BLaER1 treated with 17β-estradiol and CSF1 and Interleukin-3, amounts not matched to agents 10 nM and 100 nM (cell line): ENCODE results near the gene FBXO33.
A peak's percentile ranks its signal among the peaks of the same experiment; 100 is the strongest.
"Not testable (repeated sequence)": the region's sequence is repeated elsewhere in the genome, so short reads cannot be mapped to it uniquely, and the experiment has no call there.

Experiments
- H3K27ac ChIP-seq, 11 experiments: shearing (Covaris generic); formaldehyde crosslinking; 2 replicates each; pipeline ENCODE4 v1.8.1; 2022
- H3K27me3 ChIP-seq, 11 experiments: shearing (Covaris generic); formaldehyde crosslinking; 2 replicates each; pipeline ENCODE4 v1.8.1; 2022
- H3K36me3 ChIP-seq, 11 experiments: shearing (Covaris generic); formaldehyde crosslinking; 2 replicates each; pipeline ENCODE4 v1.8.1; 2022
- H3K4me1 ChIP-seq, 10 experiments: shearing (Covaris generic); formaldehyde crosslinking; 2 replicates each; pipeline ENCODE4 v1.8.1; 2022
- H3K4me2 ChIP-seq, 11 experiments: shearing (Covaris generic); formaldehyde crosslinking; 2 replicates each; pipeline ENCODE4 v1.8.1; 2022
- H3K4me3 ChIP-seq, 10 experiments: shearing (Covaris generic); formaldehyde crosslinking; 2 replicates each; pipeline ENCODE4 v1.8.1; 2022
- H3K9ac ChIP-seq, 11 experiments: shearing (Covaris generic); formaldehyde crosslinking; 2 replicates each; pipeline ENCODE4 v1.8.1; 2022
- H3K9me3 ChIP-seq, 11 experiments: shearing (Covaris generic); formaldehyde crosslinking; replicated peaks in 1 of 11; 2 replicates each; pipeline ENCODE4 v1.8.1; 2022
- H4K20me1 ChIP-seq, 11 experiments: shearing (Covaris generic); formaldehyde crosslinking; 2 replicates each; pipeline ENCODE4 v1.8.1; 2022
- Cebpa-rat ChIP-seq, 11 experiments: shearing (Covaris generic); IDR thresholded peaks; 2 replicates each; pipeline ENCODE4 v1.8.1; 2022

FBXO33 gene

DNA sequence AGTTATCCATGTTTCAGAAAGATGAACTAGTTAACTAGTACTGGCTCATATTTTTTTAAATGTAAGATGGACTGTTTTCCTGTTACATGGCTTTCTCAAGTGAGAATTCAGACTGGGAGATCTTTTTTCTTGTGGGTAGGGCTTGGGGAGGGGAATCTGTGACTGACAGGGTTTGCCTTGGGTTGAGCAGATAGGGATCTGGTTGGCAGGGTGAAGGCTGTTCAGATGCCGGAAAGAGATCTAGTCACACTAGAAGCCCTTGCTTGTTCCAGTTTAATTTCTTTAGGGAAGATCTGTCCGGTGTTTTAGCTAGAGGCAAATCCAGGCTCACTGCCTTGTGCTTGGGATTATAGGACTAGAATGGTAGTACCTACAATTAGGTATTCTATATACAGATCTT, 63.2 kb downstream of the FBXO33 start:
- no peak overlapping the region for H3K4me2 ChIP-seq
- peaks cover 18 to 46% (median 26%) of the 10 kb centered on the region in 11 experiments for H3K36me3 ChIP-seq
- TF ChIP-seq Cebpa-rat (IDR thresholded peaks at IDR 0.05): no peak
- H4K20me1 ChIP-seq: peaks cover 0 to 14% (median 9%) of the 10 kb centered on the region in 11 experiments; a peak in 6 of 22 replicates
- H3K9me3 ChIP-seq: peaks cover 11 to 20% (median 15%) of the 10 kb centered on the region in 11 experiments
- H3K9ac ChIP-seq: no peak overlapping the region
- no peak overlapping the region for H3K27ac ChIP-seq
- H3K4me1 ChIP-seq: no peaks in the 10 kb centered on the region
- no peaks in the 10 kb centered on the region for H3K27me3 ChIP-seq
- no peak overlapping the region for H3K4me3 ChIP-seq

DNA sequence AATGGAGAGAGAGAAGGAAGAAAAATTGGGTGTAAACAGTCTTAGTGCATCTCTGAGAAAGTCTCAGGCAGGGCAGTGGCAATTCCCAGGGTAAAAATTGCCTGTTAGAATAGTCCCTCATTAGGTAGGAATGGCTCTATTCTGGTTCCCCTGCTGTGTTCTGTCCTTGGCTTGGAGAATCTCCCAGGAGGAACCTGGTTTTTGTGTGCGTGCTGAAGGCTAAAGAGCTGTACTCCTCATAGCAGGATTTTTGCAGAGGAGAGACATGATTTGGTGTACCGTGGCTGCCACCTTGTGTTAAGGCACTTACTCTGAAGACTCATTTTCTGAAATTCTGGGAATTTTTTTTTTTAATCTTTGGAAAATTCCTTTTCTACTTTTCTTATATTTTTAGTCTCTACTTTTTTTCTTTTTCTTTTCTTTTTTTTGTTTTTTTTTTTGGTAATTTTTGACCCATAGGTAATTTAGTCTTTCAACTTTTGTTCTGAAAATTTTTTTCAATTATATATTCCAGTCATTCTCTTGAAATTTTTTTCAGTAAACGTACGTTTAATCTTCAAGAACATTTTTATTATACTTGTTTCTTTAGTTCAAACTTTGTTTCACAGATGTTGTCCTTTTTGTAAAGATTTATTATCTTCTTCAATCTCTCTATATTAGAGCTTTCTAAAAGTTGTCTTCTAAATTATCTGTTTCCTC, 63.8 kb downstream of the FBXO33 start:
- no peak overlapping the region for H3K9ac ChIP-seq
- H3K27ac ChIP-seq: no peak overlapping the region
- H3K9me3 ChIP-seq: peaks cover 18 to 26% (median 21%) of the 10 kb centered on the region in 11 experiments
- H3K27me3 ChIP-seq: no peaks in the 10 kb centered on the region
- H3K4me1 ChIP-seq: no peaks in the 10 kb centered on the region
- H3K36me3 ChIP-seq: peaks cover 23 to 53% (median 32%) of the 10 kb centered on the region in 11 experiments
- TF ChIP-seq Cebpa-rat (IDR thresholded peaks at IDR 0.05): no peak
- H4K20me1 ChIP-seq: peaks cover 0 to 14% (median 9%) of the 10 kb centered on the region in 11 experiments; a peak in 6 of 22 replicates
- H3K4me3 ChIP-seq: no peak overlapping the region
- no peak overlapping the region for H3K4me2 ChIP-seq

DNA sequence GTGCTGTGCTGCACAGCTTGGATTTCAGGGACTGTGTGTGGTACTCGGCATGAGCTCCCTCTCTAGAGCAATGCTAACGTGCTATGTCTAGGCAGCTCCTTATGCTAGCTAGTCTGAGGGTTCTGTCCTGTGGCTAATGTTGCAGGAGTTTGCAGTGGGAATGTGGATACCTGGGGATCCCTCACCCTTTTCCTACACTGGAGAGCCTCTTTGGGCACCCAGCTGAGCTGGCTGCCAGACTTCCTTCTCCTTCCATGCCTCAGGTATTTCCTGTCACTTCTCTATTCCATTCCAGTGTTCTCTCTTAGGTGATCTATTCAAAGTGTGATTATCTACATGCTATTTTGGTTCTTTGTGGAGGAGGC, 64.9 kb downstream of the FBXO33 start:
- H3K27me3 ChIP-seq: no peaks in the 10 kb centered on the region
- H4K20me1 ChIP-seq: peaks cover 0 to 14% (median 9%) of the 10 kb centered on the region in 11 experiments; a peak in 6 of 22 replicates
- H3K36me3 ChIP-seq: peaks cover 23 to 58% (median 38%) of the 10 kb centered on the region in 11 experiments
- H3K4me1 ChIP-seq: no peaks in the 10 kb centered on the region
- H3K9ac ChIP-seq: no peak overlapping the region
- no peak overlapping the region for H3K4me2 ChIP-seq
- no peak overlapping the region for H3K27ac ChIP-seq
- no peak overlapping the region for H3K4me3 ChIP-seq
- peaks cover 22 to 31% (median 27%) of the 10 kb centered on the region in 11 experiments for H3K9me3 ChIP-seq
- TF ChIP-seq Cebpa-rat (IDR thresholded peaks at IDR 0.05): no peak

DNA sequence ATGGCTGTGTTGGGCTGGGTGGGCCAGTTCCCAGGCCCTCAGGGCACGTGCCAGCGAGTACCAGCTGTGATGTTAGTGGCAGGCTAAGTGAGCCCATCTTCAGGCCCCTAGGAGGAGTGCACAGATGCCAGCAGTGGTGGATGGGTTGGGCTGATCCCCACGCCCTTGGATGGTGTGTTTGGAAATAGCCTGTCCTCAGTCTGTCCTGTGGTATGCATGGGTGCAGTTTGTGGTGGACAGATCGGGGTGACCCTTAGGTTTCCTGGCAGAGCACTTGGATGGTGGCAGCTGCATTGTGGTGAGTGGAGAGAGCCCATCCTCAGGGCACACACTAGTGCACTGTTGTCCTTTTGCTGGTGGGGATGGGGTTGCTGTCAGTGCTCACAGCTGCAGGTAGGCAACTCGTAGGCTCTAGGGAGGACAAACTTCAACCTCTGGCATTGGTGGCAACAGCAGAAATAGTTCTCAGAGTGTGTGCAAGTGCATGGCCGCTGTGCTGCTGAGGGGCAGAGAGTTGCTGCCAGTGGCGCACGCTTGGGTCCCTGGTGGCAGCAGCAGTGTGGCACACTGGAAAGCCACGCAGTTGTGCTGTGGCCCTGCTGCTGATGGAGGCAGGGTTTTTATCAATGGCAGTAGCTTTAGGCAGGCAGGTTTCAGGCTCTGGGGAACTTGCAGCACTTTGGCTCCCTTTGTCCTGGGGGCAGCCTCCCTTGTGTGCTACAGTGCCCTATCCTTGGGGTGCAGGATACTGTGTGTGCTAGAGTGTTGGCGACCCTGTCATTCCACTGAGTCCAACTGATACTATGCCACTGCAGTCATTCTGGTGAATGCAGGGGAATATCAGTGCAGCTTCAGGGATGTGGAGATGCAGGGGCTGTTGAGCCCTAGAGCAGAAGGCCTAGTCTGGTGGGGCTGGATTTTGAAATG, 65.5 kb downstream of the FBXO33 start:
- no peak overlapping the region for H3K4me3 ChIP-seq
- H3K27ac ChIP-seq: no peak overlapping the region
- no peak overlapping the region for H3K4me2 ChIP-seq

DNA sequence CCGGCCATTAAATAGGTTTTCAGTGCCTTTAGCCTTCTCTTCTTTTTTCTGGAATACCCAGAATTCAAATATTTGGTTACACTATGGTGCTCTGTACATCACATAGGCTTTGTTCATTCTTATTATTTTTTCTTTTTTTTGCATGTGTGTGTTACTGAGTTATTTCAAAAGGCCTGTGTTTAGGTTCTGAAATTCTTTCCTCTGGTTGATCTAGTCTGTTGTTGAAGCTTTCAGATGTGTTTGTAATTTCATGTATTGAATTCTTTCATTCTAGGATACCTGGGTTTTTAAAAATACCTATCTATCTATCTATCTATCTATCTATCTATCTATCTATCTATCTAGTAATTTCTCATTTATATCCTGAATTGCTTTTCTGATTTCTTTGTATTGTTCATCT, 66.9 kb downstream of the FBXO33 start:
- Histone ChIP-seq H3K27me3 (no peaks in the 10 kb centered on the region), H4K20me1 (peaks cover 0 to 14% (median 9%) of the 10 kb centered on the region in 11 experiments; a peak in 6 of 22 replicates), H3K9me3 (peaks cover 22 to 32% (median 29%) of the 10 kb centered on the region in 11 experiments), H3K36me3 (peaks cover 26 to 50% (median 43%) of the 10 kb centered on the region in 11 experiments), H3K4me3 (no peak overlapping the region), H3K4me1 (no peaks in the 10 kb centered on the region), H3K27ac (no peak overlapping the region), H3K4me2 (no peak overlapping the region), H3K9ac (no peak overlapping the region)
- no peak for TF ChIP-seq Cebpa-rat (IDR thresholded peaks at IDR 0.05)

More for the DNA sequence above, 65.5 kb downstream of the FBXO33 start:
- Histone ChIP-seq H3K9ac (no peak overlapping the region), H4K20me1 (peaks cover 0 to 14% (median 9%) of the 10 kb centered on the region in 11 experiments; a peak in 6 of 22 replicates), H3K9me3 (peaks cover 22 to 31% (median 27%) of the 10 kb centered on the region in 11 experiments), H3K27me3 (no peaks in the 10 kb centered on the region), H3K4me1 (no peaks in the 10 kb centered on the region), H3K36me3 (peaks cover 23 to 56% (median 41%) of the 10 kb centered on the region in 11 experiments)
- TF ChIP-seq Cebpa-rat (IDR thresholded peaks at IDR 0.05): no peak

DNA sequence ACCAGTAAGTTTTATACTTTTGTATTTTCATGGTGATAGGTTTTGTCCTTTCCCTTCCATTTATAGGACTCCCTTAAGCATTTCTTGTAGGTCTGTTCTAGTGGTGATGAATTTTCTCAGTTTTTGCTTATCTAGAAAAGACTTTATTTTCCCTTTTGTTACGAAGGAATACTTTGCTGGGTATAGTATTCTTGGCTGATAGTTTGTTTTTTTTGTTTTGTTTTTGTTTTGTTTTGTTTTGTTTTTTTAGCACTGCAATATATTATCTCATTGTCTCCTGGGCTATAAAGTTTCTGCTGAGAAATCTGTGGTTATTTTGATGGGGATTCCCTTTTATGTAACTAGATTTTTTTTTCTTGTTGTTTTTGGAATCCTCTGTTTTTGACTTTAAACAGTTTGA, 67.7 kb downstream of the FBXO33 start:
- Histone ChIP-seq H3K36me3 (peaks cover 32 to 52% (median 45%) of the 10 kb centered on the region in 11 experiments), H3K27ac (no peak overlapping the region), H3K9me3 (peaks cover 22 to 36% (median 32%) of the 10 kb centered on the region in 11 experiments), H3K9ac (no peak overlapping the region), H4K20me1 (peaks cover 0 to 14% (median 9%) of the 10 kb centered on the region in 11 experiments; a peak in 6 of 22 replicates), H3K4me3 (no peak overlapping the region), H3K4me1 (peaks cover 0 to 7% (median 0%) of the 10 kb centered on the region in 10 experiments; a peak in 4 of 20 replicates), H3K27me3 (no peaks in the 10 kb centered on the region), H3K4me2 (no peak overlapping the region)
- TF ChIP-seq Cebpa-rat (IDR thresholded peaks at IDR 0.05): no peak

DNA sequence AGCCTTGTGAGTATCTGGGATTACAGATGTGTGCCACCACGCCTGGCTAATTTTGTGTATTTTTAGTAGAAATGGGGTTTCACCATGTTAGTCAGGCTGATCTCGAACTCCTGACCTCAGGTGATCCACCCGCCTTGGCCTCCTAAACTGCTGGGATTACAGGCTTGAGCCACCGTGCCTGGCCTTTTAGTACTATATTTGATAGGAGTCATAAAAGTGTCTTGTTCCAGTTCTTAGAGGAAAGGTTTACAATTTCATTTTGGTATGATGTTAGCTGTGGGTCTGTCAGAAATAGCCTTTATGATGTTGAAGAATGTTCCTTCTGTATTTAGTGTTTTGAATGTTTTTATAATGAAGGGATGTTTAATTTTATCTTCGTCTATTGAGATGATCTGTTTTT, 70.7 kb downstream of the FBXO33 start:
- Histone ChIP-seq H3K4me1 (peaks cover 0 to 13% (median 0%) of the 10 kb centered on the region in 10 experiments; a peak in 4 of 20 replicates), H3K36me3 (peaks cover 37 to 61% (median 52%) of the 10 kb centered on the region in 11 experiments), H3K9me3 (peaks cover 26 to 47% (median 38%) of the 10 kb centered on the region in 11 experiments)
- not testable (repeated sequence) for H3K4me2 ChIP-seq, H3K27me3 ChIP-seq, H4K20me1 ChIP-seq, H3K9ac ChIP-seq, H3K27ac ChIP-seq, H3K4me3 ChIP-seq

DNA sequence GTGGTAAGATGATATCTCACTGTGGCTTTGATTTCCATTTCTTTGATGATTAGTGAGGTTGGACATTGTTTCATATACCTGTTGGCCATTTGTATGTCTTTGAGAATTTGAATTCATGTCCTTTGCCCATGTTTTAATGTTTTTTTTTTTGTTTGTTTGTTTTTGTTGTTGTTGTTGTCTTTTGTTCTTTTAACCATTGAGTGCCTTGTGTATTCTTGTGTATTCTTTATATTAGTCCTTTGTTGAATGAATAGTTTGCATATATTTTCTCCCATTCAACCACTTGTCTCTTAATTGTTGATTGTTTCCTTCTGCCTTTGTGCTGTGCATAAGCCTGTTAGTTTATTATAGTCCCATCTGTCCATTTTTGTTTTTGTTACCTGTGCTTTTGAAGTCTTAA, 71.9 kb downstream of the FBXO33 start:
- Histone ChIP-seq H3K36me3 (peaks cover 35 to 52% (median 47%) of the 10 kb centered on the region in 11 experiments), H3K4me2 (peak overlapping the region in 2 of 11 experiments; percentile 44 to 64; a peak in 3 of 22 replicates), H4K20me1 (no peaks in the 10 kb centered on the region), H3K4me1 (peaks cover 0 to 13% (median 0%) of the 10 kb centered on the region in 10 experiments; a peak in 4 of 20 replicates), H3K27me3 (no peaks in the 10 kb centered on the region), H3K9ac (no peak overlapping the region), H3K9me3 (peaks cover 24 to 44% (median 36%) of the 10 kb centered on the region in 11 experiments), H3K27ac (no peak overlapping the region), H3K4me3 (no peak overlapping the region)
- TF ChIP-seq Cebpa-rat (IDR thresholded peaks at IDR 0.05): no peak

DNA sequence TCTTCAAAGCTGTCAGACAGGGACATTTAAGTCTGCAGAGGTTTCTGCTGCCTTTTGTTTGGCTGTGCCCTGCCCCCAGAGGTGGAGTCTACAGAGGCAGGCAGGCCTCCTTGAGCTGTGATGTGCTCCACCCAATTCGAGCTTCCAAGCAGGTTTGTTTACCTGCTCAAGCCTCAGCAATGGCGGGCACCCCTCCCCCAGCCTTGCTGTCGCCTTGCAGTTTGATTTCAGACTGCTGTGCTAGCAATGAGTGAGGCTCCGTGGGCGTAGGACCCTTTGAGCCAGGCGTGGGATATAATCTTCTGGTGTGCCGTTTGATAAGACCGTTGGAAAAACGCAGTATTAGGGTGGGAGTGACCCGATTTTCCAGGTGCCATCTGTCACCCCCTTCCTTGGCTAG, 73.2 kb downstream of the FBXO33 start:
- not testable (repeated sequence) for H4K20me1 ChIP-seq, H3K4me3 ChIP-seq, H3K27ac ChIP-seq, H3K9ac ChIP-seq, H3K27me3 ChIP-seq
- peaks cover 11 to 36% (median 23%) of the 10 kb centered on the region in 11 experiments for H3K9me3 ChIP-seq
- H3K4me1 ChIP-seq: peaks cover 0 to 13% (median 0%) of the 10 kb centered on the region in 10 experiments; a peak in 4 of 20 replicates
- peak overlapping the region in 2 of 11 experiments; percentile 44 to 64; a peak in 3 of 22 replicates for H3K4me2 ChIP-seq
- peaks cover 22 to 41% (median 36%) of the 10 kb centered on the region in 11 experiments for H3K36me3 ChIP-seq
